Spleen (tissue), 11 donors: ENCODE results near the gene PPP1R3D. TPM values are rescaled to one million over a fixed set of nuclear protein-coding genes. Genes with fewer than 3 reads are reported as not detected.

Experiments used
- DNase-seq: peaks from one replicate; pipeline ENCODE4 v3.0.0-alpha.2; 2020
- H3K27ac ChIP-seq, 8 donors: fragments of 200-600 bp; sonication (generic) in 7 of 8; 1 replicate in 4 of 8; 2 replicates in 4 of 8; pipeline versions ENCODE4 v1.5.0 to v1.8.0; 2016 to 2021; ENCODE audit warnings: inconsistent platforms in 4 of 8, mild to moderate bottlenecking in 4 of 8, moderate library complexity in 1 of 8
- H3K27me3 ChIP-seq, 7 donors: fragments of 200-600 bp; sonication (generic) in 6 of 7; replicated peaks in 1 of 7; 1 replicate in 4 of 7; 2 replicates in 3 of 7; pipeline versions ENCODE4 v1.5.0 to v1.8.0; 2016 to 2021; ENCODE audit warnings: inconsistent platforms in 3 of 7, mild to moderate bottlenecking in 1 of 7
- H3K36me3 ChIP-seq, 6 donors: fragments of 200-600 bp; sonication (generic) in 5 of 6; 1 replicate in 4 of 6; 2 replicates in 2 of 6; pipeline versions ENCODE4 v1.5.0 to v1.8.0; 2016 to 2021; ENCODE audit warnings: inconsistent platforms in 2 of 6
- H3K4me1 ChIP-seq, 6 donors: fragments of 200-600 bp; sonication (generic) in 5 of 6; 1 replicate in 3 of 6; 2 replicates in 3 of 6; pipeline versions ENCODE4 v1.5.0 to v1.8.0; 2016 to 2021; ENCODE audit warnings: inconsistent platforms in 3 of 6
- H3K4me3 ChIP-seq, 8 donors: fragments of 200-600 bp; sonication (generic) in 7 of 8; 1 replicate in 4 of 8; 2 replicates in 4 of 8; pipeline versions ENCODE4 v1.5.0 to v1.8.0; 2016 to 2021; ENCODE audit warnings: inconsistent platforms in 4 of 8, mild to moderate bottlenecking in 4 of 8, moderate library complexity in 2 of 8
- H3K9me3 ChIP-seq, 8 donors: fragments of 200-600 bp; sonication (generic) in 7 of 8; 1 replicate in 4 of 8; 2 replicates in 4 of 8; pipeline versions ENCODE4 v1.5.0 to v1.8.0; 2016 to 2021; ENCODE audit warnings: inconsistent platforms in 4 of 8
- CTCF ChIP-seq, 11 experiments: fragments of 200-600 bp in 7 of 11; fragments of 450-650 bp in 4 of 11; sonication (generic) in 4 of 11; IDR thresholded peaks in 8 of 11; conservative IDR thresholded peaks in 3 of 11; 1 replicate in 7 of 11; 2 replicates in 4 of 11; pipeline versions ENCODE4 v1.4.0 to v1.8.0; 2016 to 2021; ENCODE audit warnings: antibody characterized with exemption in 11 of 11, inconsistent platforms in 4 of 11, mild to moderate bottlenecking in 1 of 11
- POLR2A ChIP-seq, 3 donors: fragments of 450-650 bp; IDR thresholded peaks; one replicate each; pipeline ENCODE4 v1.5.1; 2017; ENCODE audit warnings: antibody characterized with exemption in 3 of 3, mild to moderate bottlenecking in 1 of 3
- POLR2AphosphoS5 ChIP-seq, 3 donors: sonication (generic); formaldehyde crosslinking; IDR thresholded peaks; one replicate each; pipeline ENCODE4 v1.5.1; 2017; ENCODE audit warnings: antibody characterized with exemption in 3 of 3
- WGBS, 5 donors: extraction: QIAGEN DNeasy Blood & Tissue Kit in 3 of 5; methylation state at CpG; one replicate each; pipeline versions ENCODE4 v1.1.5 to v1.1.7; 2013 to 2018; 5-methylcytosine and 5-hydroxymethylcytosine counted together
- intact Hi-C: fragments of 100-400 bp; cut with DNase I; formaldehyde crosslinking; loops from one replicate; pipeline ENCODE4 v1.15.0; 2023; ENCODE audit warnings: low total_unique reads
- polyA plus RNA-seq, 3 donors: library from polyadenylated mRNA; stranded (reverse); fragments of 200-250 nt; gene quantifications; one replicate each; pipeline ENCODE4 v1.2.1, GENCODE V29; 2013
- total RNA-seq, 7 donors: library from RNA; depleted of rRNA in 3 of 7; stranded (reverse); fragments of >200 nt in 3 of 7; fragmentation: NEBNext Ultra II Directional in 4 of 7; extraction: Animal tissue kit (Norgen Biotek cat#: 25700) in 4 of 7; gene quantifications; one replicate each; pipeline versions ENCODE4 v1.1.0 to v1.2.1, GENCODE V29; 2016 to 2021
- donor health status: healthy with polysubstance abuse.
- donor health status: DM: no; HTN: no; CAD: no; lungs with moderate emphysema.
- donor health status: DM: no; HTN: no; CAD: no.
- donor health status: Bipolar disorder and iron deficiency.
- donor health status: healthy.
- donor health status: DM: no; HTN: no; CAD: no.
- donor health status: DM: yes; HTN: yes; CAD: no.

Gene PPP1R3D
- total and polyA plus RNA-seq, 10 donors, result 3.1 to 24.9 (median 12.5) TPM

DNA sequence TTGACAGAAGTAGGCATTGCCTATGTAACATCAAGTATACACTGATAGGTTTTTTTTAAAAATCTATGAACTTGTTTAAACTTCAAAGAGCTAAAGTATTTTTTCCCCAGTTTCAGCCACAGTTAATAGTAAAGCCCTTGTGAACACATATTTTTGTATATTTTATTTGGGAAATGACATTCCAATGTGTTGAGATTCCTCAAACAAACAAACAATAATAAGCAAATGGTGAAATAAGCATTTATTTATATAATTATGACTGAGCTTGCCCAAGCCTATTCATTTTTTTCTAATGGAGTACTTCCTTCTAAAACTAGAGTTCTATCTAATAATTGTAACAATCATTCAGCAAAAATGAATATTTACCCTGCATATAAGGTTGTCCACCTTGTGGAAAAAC, 19.2 kb downstream of the PPP1R3D start:
- no peaks in the 10 kb centered on the region for H3K27me3 ChIP-seq
- no peak overlapping the region for H3K4me3 ChIP-seq
- H3K9me3 ChIP-seq, result no peaks in the 10 kb centered on the region
- TF ChIP-seq CTCF (IDR thresholded peaks at IDR 0.05 in 8 of 11, conservative IDR thresholded peaks at IDR 0.05 in 3 of 11) (no peak), POLR2A (IDR thresholded peaks at IDR 0.05) (no peak), POLR2AphosphoS5 (IDR thresholded peaks at IDR 0.05) (no peak)
- no peaks in the 10 kb centered on the region for H3K4me1 ChIP-seq
- DNase-seq, result no peak
- intact Hi-C loops, result no loop called here
- H3K27ac ChIP-seq, result no peak overlapping the region
- H3K36me3 ChIP-seq, result peaks cover 0 to 3% (median 0%) of the 10 kb centered on the region in 6 donors

DNA sequence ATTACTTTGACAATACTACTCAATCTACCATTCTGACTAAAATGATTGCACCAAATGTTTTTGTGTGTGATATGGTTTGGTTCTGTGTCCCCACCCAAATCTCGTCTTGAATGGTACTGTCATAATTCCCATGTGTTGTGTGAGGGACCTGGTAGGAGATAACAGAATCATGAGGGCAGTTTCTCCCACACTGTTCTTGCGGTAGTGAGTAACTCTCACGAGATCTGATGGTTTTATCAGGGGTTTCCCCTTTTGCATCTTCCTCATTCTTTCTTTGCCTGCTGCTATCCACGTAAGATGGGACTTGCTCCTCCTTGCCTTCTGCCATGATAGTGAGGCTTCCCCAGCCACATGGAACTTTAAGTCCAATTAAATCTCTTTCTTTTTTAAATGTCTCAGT, 27.5 kb downstream of the PPP1R3D start:
- H3K27ac ChIP-seq, result no peak overlapping the region
- intact Hi-C loops, result no loop called here

DNA sequence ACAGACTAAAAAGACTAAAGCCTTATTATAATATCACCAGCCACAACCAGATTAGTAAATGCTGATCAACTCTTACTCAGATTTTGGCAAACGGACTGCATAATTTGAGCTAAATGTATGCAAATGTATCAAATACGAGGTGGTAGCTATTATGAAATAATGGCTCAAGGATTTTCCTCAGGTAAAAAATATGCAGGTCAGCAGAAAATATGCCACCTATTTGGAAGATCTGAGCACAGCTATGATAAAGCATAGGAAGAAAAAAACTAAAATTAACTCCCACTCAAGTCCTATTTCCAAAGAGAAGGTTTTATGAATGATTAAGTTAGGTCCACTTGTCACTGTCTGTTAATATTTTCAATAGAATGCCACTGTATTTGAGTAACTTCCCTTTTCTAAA, 29.1 kb downstream of the PPP1R3D start:
- H3K4me3 ChIP-seq, result no peak overlapping the region
- no peaks in the 10 kb centered on the region for H3K4me1 ChIP-seq
- no peak for TF ChIP-seq POLR2A (IDR thresholded peaks at IDR 0.05)
- TF ChIP-seq POLR2AphosphoS5 (IDR thresholded peaks at IDR 0.05), result no peak
- no peak for TF ChIP-seq CTCF (IDR thresholded peaks at IDR 0.05 in 8 of 11, conservative IDR thresholded peaks at IDR 0.05 in 3 of 11)
- intact Hi-C loops, result no loop called here
- H3K36me3 ChIP-seq, result no peaks in the 10 kb centered on the region
- no peaks in the 10 kb centered on the region for H3K27me3 ChIP-seq
- no peak overlapping the region for H3K27ac ChIP-seq
- WGBS, 5 donors, result 77 to 92% (median 86%) methylated on average over 2 of the region's 2 CpGs
- DNase-seq, result no peak
- no peaks in the 10 kb centered on the region for H3K9me3 ChIP-seq

More for the DNA sequence above, 27.5 kb downstream of the PPP1R3D start:
- DNase-seq, result no peak
- Histone ChIP-seq H3K36me3 (peaks cover 0 to 3% (median 0%) of the 10 kb centered on the region in 6 donors), H3K4me3 (no peak overlapping the region), H3K4me1 (no peaks in the 10 kb centered on the region), H3K9me3 (no peaks in the 10 kb centered on the region), H3K27me3 (no peaks in the 10 kb centered on the region)
- TF ChIP-seq POLR2AphosphoS5 (IDR thresholded peaks at IDR 0.05) (no peak), POLR2A (IDR thresholded peaks at IDR 0.05) (no peak), CTCF (IDR thresholded peaks at IDR 0.05 in 8 of 11, conservative IDR thresholded peaks at IDR 0.05 in 3 of 11) (no peak)
- 50 to 67% (median 64%) methylated on average over 4 of the region's 4 CpGs for WGBS, 5 donors

DNA sequence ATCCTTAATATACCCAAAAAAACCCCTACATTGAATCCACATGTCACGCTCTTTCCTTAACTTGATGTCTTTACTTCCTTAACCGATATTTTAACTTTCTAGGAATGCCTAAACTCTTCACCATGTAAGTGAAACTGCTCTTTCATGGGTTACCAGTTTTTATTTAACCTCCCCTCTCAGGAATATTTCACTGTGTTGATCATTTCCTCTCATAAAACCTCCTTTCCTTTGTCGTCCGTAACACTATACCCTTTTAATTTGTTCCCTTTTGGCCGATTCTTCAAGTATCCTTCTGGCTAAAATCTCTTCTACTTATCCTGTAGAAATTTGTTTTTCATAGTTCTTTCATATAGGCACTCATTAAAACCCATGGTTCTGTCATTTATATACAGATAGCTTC, 31.2 kb downstream of the PPP1R3D start:
- H3K27me3 ChIP-seq, result no peaks in the 10 kb centered on the region
- TF ChIP-seq CTCF (IDR thresholded peaks at IDR 0.05 in 8 of 11, conservative IDR thresholded peaks at IDR 0.05 in 3 of 11) (no peak), POLR2A (IDR thresholded peaks at IDR 0.05) (no peak), POLR2AphosphoS5 (IDR thresholded peaks at IDR 0.05) (no peak)
- H3K27ac ChIP-seq, result no peak overlapping the region
- H3K36me3 ChIP-seq, result no peaks in the 10 kb centered on the region
- H3K4me3 ChIP-seq, result no peak overlapping the region
- intact Hi-C loops, result no loop called here
- H3K9me3 ChIP-seq, result no peaks in the 10 kb centered on the region
- H3K4me1 ChIP-seq, result no peaks in the 10 kb centered on the region
- WGBS, 5 donors, result 83 to 92% (median 88%) methylated on average over 5 of the region's 5 CpGs
- no peak for DNase-seq
